ENCODE data around the gene PAFAH1B2.

DNA sequence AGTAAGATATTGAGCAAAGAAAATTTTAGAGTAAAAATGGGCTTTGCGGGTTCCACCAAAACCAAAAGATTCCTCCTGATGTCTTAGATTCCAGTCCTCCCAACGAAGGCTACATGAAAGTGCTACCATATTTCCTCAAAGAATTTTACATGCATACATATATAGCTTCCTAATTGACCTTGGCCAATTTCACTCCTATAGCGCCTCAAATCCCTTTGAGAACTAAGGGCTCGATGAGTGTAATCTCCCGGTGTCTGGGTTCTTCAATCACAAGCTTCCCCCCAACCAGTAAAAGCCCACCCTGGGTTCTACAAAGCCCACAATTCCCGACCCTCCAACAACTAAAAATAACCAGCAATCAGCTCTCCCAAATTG lies 47.1 kb upstream of the PAFAH1B2 start:
- TF ChIP-seq TAF1 (IDR thresholded peaks at IDR 0.05; ENCODE audit: borderline replicate concordance, low read depth, low read length) (no peak), POLR2AphosphoS5 (IDR thresholded peaks at IDR 0.05; ENCODE audit: low read depth, low read length) (no peak)

Data from GM12892 (cell line).